Stimulated activated CD8-positive, alpha-beta memory T cell treated with anti-CD3 and anti-CD28 coated beads, Interleukin-7, amount 100 ng/mL, for 1 hour (primary cell): ENCODE results near the gene PEX14.

Experiments
- DNase-seq, 2 donors: peaks; one replicate each; pipeline ENCODE4 v3.0.0-alpha.2; 2020; ENCODE audit warnings: low read depth in 2 of 2

PEX14 gene

GRCh38 chr1:10649517-10650201, 174.9 kb downstream of the PEX14 start:
- DNase-seq = no peak

GRCh38 chr1:10650556-10651388, 176.0 kb downstream of the PEX14 start:
- no peak for DNase-seq

- DNase-seq = no peak
Observed at GRCh38 chr1:10651389-10651766, 176.6 kb downstream of the PEX14 start.

- no peak for DNase-seq
Observed at GRCh38 chr1:10651793-10652192, 177.0 kb downstream of the PEX14 start.

GRCh38 chr1:10652626-10653025, 177.9 kb downstream of the PEX14 start:
- no peak for DNase-seq

- DNase-seq = no peak
Observed at GRCh38 chr1:10653370-10654125, 178.8 kb downstream of the PEX14 start.

GRCh38 chr1:10655002-10655401, 180.3 kb downstream of the PEX14 start:
- no peak for DNase-seq

GRCh38 chr1:10656431-10656830, 181.7 kb downstream of the PEX14 start:
- DNase-seq = no peak

GRCh38 chr1:10657088-10657847, 182.5 kb downstream of the PEX14 start:
- DNase-seq = no peak

- no peak for DNase-seq
Observed at GRCh38 chr1:10658396-10659066, 183.8 kb downstream of the PEX14 start.

GRCh38 chr1:10659218-10659617, 184.5 kb downstream of the PEX14 start:
- DNase-seq = no peak

- no peak for DNase-seq
Observed at GRCh38 chr1:10659646-10660540, 185.1 kb downstream of the PEX14 start.

GRCh38 chr1:10661453-10661852, 186.7 kb downstream of the PEX14 start:
- DNase-seq = no peak

- no peak for DNase-seq
Observed at GRCh38 chr1:10662090-10662688, 187.4 kb downstream of the PEX14 start.

GRCh38 chr1:10662824-10663677, 188.3 kb downstream of the PEX14 start:
- no peak for DNase-seq

- DNase-seq = no peak
Observed at GRCh38 chr1:10663678-10664035, 188.9 kb downstream of the PEX14 start.

- DNase-seq = no peak
Observed at GRCh38 chr1:10664251-10664650, 189.5 kb downstream of the PEX14 start.

GRCh38 chr1:10665226-10665625, 190.5 kb downstream of the PEX14 start:
- DNase-seq = no peak
